Stimulated activated CD8-positive, alpha-beta memory T cell treated with anti-CD3 and anti-CD28 coated beads, Interleukin-2, amount 100 ng/mL, for 1 hour (primary cell): ENCODE data around the gene GARNL3.

ENCODE experiments used
- DNase-seq, 2 donors: peaks; one replicate each; pipeline ENCODE4 v3.0.0-alpha.2; 2020; ENCODE audit warnings: low read depth in 2 of 2

GARNL3 gene

DNA sequence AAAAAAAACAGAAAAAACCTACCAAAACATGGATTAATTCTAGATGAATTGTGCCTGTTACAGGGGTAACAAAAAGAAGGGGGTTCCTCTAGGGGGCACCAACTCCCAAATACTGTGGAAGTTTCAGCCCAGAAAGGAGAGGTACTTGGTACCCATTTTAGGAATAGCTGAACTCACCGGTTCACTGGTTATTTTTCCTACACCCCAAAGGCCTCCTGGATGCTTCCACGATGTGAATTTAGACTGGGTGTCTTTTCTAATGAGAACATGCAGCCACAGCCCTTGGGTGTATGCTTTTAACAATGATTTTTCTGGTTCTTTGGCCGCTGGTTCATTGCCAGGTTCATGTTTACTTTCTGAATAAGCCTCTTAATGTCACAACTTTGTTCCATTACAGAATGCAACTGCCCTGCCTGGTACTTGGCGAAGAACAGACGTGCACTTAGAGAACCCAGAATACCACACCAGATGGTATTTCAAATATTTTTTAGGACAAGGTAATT, 46.7 kb downstream of the GARNL3 start:
- DNase-seq, result peak in 1 of 2 donors; percentile 2

DNA sequence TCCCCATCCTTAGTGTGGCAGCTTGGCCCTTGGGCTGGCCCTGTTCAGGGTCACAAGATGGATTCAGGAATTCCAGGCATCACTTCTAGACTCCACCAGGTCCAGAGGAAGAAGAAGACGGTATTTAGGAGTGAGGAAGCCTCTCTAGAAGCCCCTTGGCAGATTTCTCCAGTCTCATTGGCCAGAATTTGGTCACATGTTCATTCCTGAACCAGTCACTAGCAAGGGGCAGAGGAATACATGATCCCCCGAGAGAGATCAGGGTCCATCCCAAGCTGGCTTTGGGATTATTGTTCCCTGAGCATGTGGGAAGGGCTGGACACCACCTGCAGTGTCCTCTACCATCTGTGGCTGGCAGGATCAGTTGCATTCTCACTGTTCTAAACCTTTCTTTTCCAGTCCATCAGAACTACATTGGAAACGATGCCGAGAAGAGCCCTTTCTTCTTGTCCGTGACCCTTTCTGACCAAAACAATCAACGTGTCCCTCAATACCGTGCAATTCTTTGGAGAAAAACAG, 48.5 kb downstream of the GARNL3 start:
- DNase-seq, result no peak

DNA sequence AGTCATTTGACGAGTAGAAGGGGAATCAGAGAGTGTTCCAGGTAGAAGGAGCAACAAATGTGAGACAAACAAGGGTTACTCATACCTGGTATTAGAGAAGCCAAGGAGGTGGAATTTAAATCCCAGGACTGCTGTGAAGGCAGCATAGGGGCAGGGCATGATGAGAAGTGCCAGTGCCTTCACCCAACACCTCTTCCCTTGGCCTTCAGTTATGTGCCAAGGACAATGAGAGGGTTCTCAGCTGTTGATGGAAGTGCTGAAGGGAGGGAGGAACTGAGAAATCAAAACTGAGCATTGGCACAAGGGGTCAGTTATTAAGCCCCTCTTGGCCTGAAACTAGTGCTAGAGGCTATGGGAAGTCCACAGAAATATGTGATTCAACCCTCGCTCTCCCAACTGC, 50.3 kb downstream of the GARNL3 start:
- DNase-seq, result no peak

DNA sequence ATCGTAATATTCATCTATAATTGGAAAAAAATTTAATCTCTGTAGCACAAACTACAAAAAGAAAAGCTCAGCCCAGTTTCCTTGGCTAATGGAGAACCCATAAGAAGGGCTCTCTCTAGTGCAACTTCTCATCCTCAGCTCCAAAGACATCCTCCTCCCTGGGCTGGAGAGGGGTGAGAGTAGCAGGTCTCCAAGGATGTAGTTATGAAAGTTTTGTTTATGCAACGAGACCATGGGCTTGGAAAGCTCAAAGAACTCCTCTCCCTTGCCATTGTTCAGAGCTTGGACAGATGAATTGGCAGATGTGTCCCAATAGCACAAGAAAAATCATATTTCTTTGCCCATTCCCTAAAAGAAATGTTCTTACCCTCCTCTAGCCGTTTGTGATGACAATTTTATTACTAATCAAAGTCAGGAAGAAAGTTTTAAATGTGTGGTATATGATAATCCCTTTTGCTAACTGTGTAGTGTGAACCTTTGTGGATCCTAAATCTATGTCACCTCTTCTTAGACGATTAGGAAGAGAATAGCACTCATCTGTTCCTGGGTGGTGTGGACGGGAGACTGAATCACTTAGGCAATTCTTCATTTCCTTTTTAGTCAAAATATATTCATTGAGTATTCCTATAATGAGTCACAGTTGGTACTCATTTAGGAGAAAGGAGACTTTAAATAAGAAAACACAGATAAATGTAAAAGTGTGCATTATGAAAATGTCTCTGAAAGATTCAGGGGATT, 52.2 kb downstream of the GARNL3 start:
- no peak for DNase-seq

DNA sequence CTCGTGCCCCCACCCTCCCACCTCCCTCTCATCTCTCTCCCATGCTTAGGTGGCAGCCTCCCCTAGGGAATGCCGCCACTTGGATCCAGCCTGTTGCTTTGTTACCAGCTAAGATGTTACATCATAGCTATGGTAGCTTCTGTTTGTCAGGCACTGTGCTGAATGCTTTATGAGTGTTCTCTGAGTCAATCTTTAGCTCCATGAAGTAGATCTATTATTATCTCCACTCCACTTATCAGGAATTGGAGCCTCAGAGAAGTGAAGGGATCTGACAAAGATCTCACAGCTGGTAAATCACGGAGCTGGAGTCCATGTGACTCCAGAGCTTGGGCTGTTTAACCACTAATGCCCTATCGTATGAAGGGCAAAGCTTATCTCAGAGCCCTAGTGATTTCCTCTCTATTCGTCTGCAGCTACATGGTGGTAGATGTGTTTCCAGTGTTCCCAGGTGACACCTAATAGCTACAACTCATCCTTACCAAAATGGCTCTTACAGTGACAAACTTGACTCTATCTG, 54.1 kb downstream of the GARNL3 start:
- DNase-seq, result no peak

DNA sequence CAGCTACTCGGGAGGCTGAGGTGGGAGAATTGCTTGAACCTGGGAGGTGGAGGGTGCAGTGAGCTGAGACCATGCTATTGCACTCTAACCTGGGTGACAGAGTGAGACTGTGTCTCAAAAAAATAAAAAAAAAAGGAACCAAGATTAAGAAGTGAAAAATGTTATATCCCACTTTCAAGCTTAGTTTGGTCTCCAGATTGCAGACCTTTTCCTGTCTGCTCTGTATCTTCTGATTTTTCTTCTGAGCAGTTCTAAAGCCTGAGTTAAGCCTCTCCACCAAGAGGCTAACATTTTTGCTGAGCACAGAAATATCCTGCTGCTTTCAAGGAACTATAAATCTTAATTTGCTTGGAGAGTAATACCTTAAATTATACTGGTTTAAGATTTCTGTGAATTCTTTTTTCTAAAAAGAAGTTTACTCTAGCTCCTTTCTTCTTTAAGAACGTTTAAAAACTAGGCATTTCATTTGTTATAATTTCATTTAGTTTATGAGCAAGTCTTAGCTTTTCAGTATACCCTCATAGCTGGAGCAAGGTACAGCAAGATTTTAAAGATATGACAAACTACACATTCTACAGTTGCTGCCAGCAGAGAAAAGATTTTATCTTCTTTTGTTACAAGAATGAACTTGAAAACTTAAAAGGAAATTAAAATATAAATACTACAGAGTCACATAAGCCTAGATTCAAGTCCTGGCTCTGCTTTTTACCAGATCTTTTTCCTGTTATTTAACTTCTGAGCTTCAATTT, 55.0 kb downstream of the GARNL3 start:
- DNase-seq, result no peak

DNA sequence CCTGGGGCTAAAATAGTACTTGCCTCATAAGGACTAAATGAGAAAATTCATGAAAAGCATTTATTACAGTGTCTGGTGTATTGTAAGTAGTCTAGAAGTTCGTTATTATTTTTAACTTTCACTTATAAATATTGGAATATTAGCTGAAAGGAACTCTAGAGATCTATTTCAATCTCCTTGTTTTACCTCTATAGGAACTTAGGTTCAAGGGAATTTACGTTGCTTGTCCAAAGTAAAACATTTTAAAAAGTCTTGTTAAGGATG, 55.5 kb downstream of the GARNL3 start:
- no peak for DNase-seq

DNA sequence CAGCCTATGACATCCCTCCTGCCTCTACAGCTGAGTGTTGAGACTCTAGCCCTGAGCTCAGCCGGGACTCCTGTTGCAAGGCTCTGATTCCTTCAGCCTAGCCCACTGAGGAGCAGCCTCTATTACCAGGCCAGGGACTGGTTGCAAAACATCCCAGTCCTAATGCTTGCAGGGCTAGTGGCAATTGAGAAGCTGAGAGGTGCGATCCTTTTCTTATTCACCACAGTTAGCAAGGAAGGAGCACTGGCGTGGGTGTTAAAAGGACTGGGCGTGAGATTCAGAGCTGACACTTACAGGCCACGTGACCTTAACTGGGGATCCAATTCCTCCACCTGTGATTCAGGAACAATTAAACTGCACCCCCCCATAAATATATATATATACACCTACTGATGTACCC, 58.8 kb downstream of the GARNL3 start:
- DNase-seq, result no peak

DNA sequence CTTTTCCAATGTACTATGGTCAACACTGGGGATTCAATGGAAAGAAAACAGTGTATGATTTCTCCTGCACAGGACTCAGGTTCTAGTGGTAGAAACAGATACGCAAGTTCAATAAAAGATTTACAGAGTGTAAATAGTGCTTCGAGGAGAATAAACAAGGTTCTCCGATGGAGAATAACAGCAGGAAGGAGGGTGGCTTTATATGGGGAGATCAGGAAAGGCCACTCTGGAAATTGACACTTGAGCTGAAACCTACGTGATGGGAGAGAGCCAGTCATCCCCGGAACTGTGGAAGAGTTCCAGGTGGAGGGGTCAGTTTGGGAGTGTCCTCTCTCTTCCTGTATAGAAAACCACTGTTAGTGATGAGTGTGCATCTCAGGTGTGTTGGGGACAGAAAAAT, 65.9 kb downstream of the GARNL3 start:
- DNase-seq, result no peak

DNA sequence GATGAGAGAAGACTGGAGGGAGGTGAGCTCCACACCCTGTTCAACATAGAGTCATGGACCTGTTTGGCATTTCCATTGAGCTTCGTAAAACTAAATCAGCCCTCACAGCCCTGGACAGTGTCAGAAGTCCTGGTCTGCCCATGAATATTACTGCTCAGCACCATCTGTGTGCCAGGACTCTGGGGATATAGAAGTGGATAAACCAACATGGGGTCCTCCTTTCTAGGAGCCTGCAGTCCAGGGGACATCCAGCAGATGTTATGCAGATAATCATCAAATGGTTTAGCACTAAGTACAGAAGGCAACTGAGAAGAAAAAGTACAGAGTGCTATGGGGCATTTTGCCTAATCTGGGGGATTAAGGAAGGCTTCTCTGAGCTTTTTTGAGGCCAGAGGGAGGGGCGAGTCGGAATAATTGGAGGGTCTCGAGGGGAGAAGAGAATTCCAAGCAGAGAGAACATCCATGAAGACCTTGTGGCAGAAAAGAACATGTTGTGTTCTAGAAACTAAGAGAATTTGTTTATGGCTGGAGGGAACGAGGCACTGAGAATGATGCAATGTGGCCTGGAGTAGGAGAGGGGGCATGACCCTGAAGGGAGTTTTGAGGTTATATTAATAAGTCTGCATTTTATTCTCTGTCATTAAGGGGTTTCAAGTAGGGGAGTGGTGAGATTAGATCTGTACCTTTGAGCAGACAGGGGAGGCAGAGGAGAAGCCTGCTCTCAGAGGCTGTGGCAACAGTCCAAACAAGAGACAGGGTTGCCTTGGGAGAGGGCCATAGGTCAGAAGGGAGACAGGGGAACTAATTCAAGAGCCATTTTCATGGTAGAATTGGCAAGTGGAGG, 68.9 kb downstream of the GARNL3 start:
- no peak for DNase-seq

DNA sequence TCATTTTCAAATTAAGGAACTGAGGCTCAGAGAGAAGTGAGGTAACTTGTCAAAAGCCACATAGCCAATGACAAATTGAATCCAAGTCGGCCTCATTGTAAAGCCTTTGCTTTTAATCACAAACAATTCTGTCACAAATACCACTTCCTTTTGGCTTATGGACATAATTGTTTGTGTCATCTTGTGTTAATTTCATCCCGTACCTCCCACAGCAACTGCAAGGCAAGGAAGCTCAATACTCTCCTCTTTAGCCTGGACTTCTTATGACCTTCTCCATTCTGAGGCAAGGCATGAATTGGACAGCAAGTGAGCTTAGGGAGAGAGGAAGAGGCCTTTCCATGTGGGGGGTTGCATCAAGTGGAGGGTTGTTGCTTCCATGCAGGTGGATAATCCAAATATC, 70.2 kb downstream of the GARNL3 start:
- DNase-seq, result no peak

DNA sequence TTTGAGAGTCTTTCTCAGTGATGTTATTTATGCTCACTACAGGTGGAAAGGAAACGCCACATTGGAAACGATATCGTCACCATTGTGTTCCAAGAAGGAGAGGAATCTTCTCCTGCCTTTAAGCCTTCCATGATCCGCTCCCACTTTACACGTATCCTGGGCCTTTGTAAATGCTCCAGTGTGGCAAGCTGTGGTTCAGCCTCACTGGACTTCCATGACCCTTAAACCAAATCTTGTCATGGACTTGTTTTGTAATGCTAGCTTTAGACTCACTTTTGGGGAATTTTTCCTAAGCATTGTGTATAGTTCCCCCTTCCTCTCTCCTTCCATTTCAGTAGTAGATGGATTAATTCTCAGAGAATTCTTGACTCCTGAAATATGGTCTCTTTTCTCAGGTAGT, 71.5 kb downstream of the GARNL3 start:
- DNase-seq, result no peak

DNA sequence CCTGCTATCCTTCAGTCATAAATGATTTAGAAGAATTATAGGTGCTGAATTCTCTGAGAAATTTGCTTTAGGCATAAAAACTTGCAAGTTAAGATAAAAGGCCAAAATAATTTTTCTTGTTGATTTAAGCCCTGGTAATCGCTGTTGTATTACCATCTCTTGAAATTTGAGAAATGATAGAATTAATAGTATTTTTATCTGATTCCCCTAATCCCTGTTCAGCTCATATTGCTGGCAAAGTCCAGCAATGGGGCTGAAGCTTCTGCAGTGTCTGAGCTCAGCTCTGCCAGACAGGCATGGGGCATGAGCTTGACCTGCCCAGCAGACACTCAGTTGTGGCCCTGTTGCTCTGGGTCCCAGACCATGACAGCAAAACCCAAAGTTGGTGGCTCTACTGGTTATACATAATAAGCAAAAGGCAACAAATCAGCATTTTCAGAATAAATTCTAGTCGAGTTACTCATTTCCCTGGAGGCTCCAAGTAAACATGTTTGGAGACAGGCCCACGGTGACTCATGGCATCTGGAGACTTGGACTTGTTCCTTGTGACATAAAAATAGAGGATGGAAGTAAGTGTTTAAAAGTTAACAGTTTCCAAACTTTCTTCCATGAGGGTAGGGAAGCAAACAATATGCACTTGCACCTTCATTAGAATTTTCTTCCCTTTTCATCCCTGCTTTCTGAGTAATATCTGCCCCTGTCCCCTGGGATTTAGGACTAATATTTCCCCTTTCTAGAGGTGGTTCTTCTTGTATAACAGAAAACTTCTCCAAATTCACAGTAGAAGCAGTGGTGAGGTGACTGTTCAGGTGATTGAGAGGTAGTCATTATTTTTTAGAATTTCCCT, 72.2 kb downstream of the GARNL3 start:
- no peak for DNase-seq

DNA sequence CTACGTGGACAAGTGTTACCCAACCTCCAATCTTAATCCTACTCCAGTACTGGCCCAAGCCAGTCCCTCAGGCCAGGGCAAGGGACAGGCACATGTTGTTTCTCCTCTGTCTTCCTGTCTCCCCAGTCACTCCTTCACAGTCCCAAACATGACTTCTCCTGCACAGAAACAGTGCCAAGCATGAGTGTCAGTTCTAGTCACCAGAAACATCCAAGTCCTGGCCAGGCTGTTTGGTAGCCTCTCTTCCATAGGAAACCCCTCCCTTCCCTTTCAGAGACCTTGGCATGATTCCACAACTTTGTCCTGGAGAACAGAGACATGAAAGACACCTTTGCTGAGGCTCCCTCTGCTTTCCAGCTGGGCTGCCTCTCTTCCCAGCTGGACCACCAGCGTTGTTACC, 76.1 kb downstream of the GARNL3 start:
- DNase-seq, result no peak

DNA sequence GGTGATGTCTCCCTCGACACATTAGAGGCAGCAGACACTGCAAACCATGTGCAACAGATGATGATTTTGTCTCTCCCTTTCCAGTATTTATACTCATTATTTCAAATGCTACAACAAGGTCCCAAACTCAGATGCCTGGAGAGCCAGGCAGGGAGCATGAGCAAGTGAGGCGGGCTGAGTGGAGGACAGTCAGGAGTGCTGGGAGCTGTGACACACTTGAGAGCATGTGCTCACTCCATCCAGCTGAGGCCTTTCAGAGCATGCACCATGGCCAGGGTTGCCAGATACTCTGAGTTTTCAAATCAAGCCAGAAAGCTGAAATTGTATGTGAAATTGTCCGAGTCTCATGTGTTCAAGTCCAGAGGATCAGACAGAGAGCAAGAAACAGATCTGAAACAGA, 76.6 kb downstream of the GARNL3 start:
- no peak for DNase-seq

DNA sequence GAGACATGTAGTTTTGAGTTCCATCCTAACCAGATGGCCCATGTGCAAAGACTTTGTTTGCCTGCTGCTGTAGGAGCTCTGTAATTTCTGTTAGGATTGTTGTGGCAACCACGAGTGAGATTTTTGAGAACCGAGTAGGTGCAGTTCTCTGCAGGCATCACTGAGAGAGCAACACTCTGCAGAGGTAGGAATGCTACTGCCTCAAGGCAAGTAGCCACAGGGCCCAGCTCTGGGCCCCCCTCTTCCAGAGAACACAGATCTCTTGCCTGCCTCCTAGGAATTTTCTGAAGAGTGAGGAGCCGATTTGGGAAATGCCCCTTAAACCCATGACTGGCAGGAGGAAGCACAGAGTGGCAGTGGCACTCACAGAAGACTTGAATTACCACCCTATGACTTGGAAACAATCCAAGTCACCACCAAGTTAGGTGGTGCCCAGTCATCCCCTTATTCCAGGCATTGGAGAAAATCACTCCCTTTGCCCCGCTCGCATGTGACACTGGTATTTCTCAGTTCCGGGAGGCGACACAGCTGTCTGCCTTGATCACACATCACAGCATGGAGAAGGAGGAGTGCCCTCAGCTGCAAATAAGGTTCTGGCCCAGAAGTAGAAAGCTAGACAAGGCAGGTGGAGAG, 79.9 kb downstream of the GARNL3 start:
- no peak for DNase-seq

DNA sequence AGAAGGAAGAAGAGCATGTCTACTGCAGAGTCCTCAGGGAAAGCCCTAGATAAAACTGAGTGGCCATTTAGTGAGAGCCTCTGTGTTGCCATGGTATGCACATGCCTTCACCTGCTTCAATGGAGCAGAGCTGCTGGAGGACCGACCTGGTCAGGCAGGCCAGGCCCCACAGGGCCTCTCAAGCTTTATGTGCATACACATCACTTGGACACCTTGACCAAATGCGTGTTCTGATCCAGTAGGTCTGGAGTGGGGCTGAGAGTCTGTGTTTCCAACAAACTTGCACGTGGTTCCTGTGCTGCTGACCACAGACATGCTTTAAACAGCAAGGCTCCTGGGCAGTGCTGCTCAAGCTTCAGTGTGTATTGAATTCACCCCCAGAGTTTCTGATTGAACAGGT, 81.0 kb downstream of the GARNL3 start:
- no peak for DNase-seq

DNA sequence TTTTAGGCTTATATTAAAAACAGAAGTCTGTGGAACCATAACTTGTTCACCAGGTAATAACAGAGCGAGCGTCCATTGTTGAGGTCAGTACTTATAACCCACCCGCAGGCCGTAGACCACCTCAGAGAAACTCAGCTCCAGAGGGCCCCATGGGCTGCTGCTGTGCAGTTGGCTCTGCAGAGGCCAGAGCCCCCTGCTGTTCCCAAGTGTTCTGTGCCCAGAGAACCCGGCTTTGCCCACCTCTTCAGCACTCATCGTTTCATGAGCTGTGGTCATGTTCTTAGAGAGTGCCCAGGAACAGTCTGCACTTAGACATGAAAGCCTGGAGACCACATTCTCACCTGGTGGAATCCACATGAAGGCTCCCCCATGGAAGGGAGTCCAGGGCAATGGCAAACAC, 82.0 kb downstream of the GARNL3 start:
- DNase-seq, result no peak

DNA sequence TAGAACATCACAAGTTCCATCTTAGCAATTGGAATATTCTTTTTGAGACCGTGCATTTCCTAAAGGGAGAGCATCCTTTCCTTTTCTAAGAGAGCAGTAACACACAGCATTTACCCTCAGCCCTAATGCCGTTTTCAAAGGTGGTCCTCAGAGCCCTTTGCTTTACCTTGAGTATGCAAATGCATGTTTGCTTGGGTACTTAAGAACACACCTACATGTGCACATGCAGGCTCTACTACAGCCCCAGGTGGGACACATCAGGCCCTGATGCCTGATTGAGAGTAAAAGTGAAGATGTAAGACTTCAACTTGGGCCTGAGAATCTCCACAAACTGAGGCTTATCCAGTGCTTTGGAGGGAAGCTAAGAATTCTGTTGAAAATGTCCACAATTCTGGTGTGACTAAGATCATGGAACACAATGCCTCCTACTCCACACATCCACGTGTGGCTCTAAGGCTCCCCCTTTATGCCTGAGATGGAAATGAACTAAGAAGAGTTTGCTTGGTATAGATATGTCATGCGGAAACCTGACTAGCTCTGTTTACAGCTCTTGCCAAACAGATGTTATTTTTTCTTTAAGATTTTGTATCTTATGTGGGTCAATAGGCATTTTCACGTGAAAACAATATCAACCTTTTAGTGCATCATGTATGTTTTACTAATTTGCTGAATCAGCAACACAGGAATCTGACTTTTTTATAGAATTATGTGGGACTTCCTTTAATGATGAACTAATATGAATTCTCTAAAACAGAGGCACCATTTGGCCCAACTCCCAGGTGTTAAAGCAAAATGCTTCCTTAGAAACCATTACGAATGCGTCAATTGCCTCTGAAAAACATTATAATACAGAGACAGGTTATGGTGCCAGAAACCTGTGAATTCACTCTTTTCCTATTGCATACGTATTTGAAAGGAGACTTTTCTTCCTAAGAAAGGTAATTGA, 83.5 kb downstream of the GARNL3 start:
- no peak for DNase-seq
